Esophagus muscularis mucosa (tissue), 4 donors: ENCODE measurements around the gene SMIM13. TPM values are rescaled to one million over a fixed set of nuclear protein-coding genes. Genes with fewer than 3 reads are reported as not detected.

Experiments used
- DNase-seq: peaks from one replicate; pipeline ENCODE4 v3.0.0-alpha.2; 2017; ENCODE audit errors: extremely low spot score
- H3K27ac ChIP-seq, 4 donors: fragments of 200-600 bp; sonication (generic); replicated peaks in 1 of 4; 1 replicate in 3 of 4; 2 replicates in 1 of 4; pipeline ENCODE4 v1.5.1; 2016 to 2019; ENCODE audit warnings: mild to moderate bottlenecking in 1 of 4
- H3K27me3 ChIP-seq, 4 donors: fragments of 200-600 bp; sonication (generic); one replicate each; pipeline versions ENCODE4 v1.5.1 to v1.6.0; 2016 to 2019
- H3K36me3 ChIP-seq, 4 donors: fragments of 200-600 bp; sonication (generic); one replicate each; pipeline ENCODE4 v1.5.1; 2016 to 2019
- H3K4me1 ChIP-seq, 4 donors: fragments of 200-600 bp; sonication (generic); one replicate each; pipeline ENCODE4 v1.5.1; 2016 to 2019
- H3K4me3 ChIP-seq, 4 donors: fragments of 200-600 bp; sonication (generic); 1 replicate in 2 of 4; 2 replicates in 2 of 4; pipeline ENCODE4 v1.5.1; 2016 to 2019; ENCODE audit warnings: mild to moderate bottlenecking in 4 of 4, moderate library complexity in 1 of 4
- H3K9me3 ChIP-seq, 4 donors: fragments of 200-600 bp; sonication (generic); 1 replicate in 3 of 4; 2 replicates in 1 of 4; pipeline ENCODE4 v1.5.1; 2016 to 2019
- CTCF ChIP-seq, 3 experiments: fragments of 200-600 bp in 2 of 3; fragments of 450-650 bp in 1 of 3; sonication (generic) in 2 of 3; IDR thresholded peaks; one replicate each; pipeline ENCODE4 v1.5.1; 2017 to 2019; ENCODE audit warnings: antibody characterized with exemption in 3 of 3, mild to moderate bottlenecking in 2 of 3, moderate library complexity in 1 of 3
- EP300 ChIP-seq: sonication (generic); formaldehyde crosslinking; IDR thresholded peaks from one replicate; pipeline ENCODE4 v1.6.1; 2017; ENCODE audit warnings: antibody characterized with exemption
- POLR2A ChIP-seq: fragments of 450-650 bp; IDR thresholded peaks from one replicate; pipeline ENCODE4 v1.6.1; 2017; ENCODE audit warnings: antibody characterized with exemption, moderate library complexity, mild to moderate bottlenecking, low read depth
- POLR2AphosphoS5 ChIP-seq, 2 donors: sonication (generic); formaldehyde crosslinking; IDR thresholded peaks; one replicate each; pipeline ENCODE4 v1.6.1; 2017; ENCODE audit warnings: antibody characterized with exemption in 2 of 2
- WGBS: methylation state at CpG from one replicate; pipeline ENCODE4 v1.1.5; 2018; 5-methylcytosine and 5-hydroxymethylcytosine counted together
- intact Hi-C: fragments of 100-400 bp; cut with DNase I; formaldehyde crosslinking; loops from one replicate; pipeline ENCODE4 v1.15.1; 2023
- total RNA-seq, 4 donors: library from RNA; depleted of rRNA; stranded (reverse); fragments of >200 nt; gene quantifications; one replicate each; pipeline versions ENCODE4 v1.1.0 to v1.2.1, GENCODE V29; 2016

Gene SMIM13
- total RNA-seq = 10 to 100 TPM in 3 of 4 donors, 1 to 10 TPM in 1; 9.3 to 15.2 (median 12.0) TPM

- peak; percentile 99 for DNase-seq
- peak; percentile 90 for TF ChIP-seq POLR2AphosphoS5 (IDR thresholded peaks at IDR 0.05)
- TF ChIP-seq CTCF (IDR thresholded peaks at IDR 0.05) = peak; percentile 49 to 61 (median 53)
- TF ChIP-seq EP300 = no peak
- WGBS = 0% methylated on average over 9 of the region's 90 CpGs
- H3K27me3 ChIP-seq = no peaks in the 10 kb centered on the region
- H3K4me1 ChIP-seq = peaks cover 17 to 29% (median 26%) of the 10 kb centered on the region in 4 donors
- H3K4me3 ChIP-seq = peak within 1 kb of the TSS; percentile 90 to 100 (median 98)
- H3K36me3 ChIP-seq = peaks cover 0 to 7% (median 0%) of the 10 kb centered on the region in 4 donors
- intact Hi-C loops = no loop called here
- H3K27ac ChIP-seq = peak within 1 kb of the TSS; percentile 97 to 100 (median 99)
- H3K9me3 ChIP-seq = no peaks in the 10 kb centered on the region
Measured at GRCh38 chr6:11093626-11094410, at the start of gene SMIM13. Gene SMIM13 (plus strand): TSS chr6:11093834. CDS start chr6:11094314, 480 bp downstream.

GRCh38 chr6:11043961-11044711 lies 49.5 kb upstream of the SMIM13 start, which contains the start of gene ELOVL2:
Gene ELOVL2 (minus strand): TSS chr6:11044305. CDS start chr6:11044230, 75 bp downstream.
- H3K4me3 ChIP-seq = peak within 1 kb of the TSS; percentile 56 to 67 (median 63)
- no peaks in the 10 kb centered on the region for H3K36me3 ChIP-seq
- H3K4me1 ChIP-seq = peaks cover 3 to 16% (median 14%) of the 10 kb centered on the region in 4 donors
- no peak for TF ChIP-seq EP300
- no peak for TF ChIP-seq POLR2A
- no peak for TF ChIP-seq POLR2AphosphoS5 (IDR thresholded peaks at IDR 0.05)
- TF ChIP-seq CTCF (IDR thresholded peaks at IDR 0.05) = peak in 2 of 3 experiments; percentile 24 to 41
- H3K27ac ChIP-seq = no peak within 1 kb of the TSS
- intact Hi-C loops = no loop called here
- H3K9me3 ChIP-seq = peaks cover 0 to 5% (median 2%) of the 10 kb centered on the region in 4 donors
- peaks cover 0 to 77% (median 40%) of the 10 kb centered on the region in 4 donors for H3K27me3 ChIP-seq
- no peak for DNase-seq
- WGBS = 2% methylated on average over 50 of the region's 124 CpGs

GRCh38 chr6:11044712-11045167 lies 48.9 kb upstream of the SMIM13 start:
- H3K9me3 ChIP-seq = peaks cover 0 to 5% (median 2%) of the 10 kb centered on the region in 4 donors
- 44% methylated on average over 22 of the region's 23 CpGs for WGBS
- H3K36me3 ChIP-seq = no peaks in the 10 kb centered on the region
- H3K4me3 ChIP-seq = peak overlapping the region; percentile 56 to 67 (median 63)
- TF ChIP-seq CTCF (IDR thresholded peaks at IDR 0.05) (no peak), POLR2AphosphoS5 (IDR thresholded peaks at IDR 0.05) (no peak), POLR2A (no peak), EP300 (no peak)
- peaks cover 3 to 16% (median 14%) of the 10 kb centered on the region in 4 donors for H3K4me1 ChIP-seq
- H3K27me3 ChIP-seq = peaks cover 0 to 82% (median 40%) of the 10 kb centered on the region in 4 donors
- intact Hi-C loops = no loop called here
- no peak for DNase-seq
- no peak overlapping the region for H3K27ac ChIP-seq

- intact Hi-C loops = no loop called here
- peaks cover 0 to 46% (median 18%) of the 10 kb centered on the region in 4 donors for H3K27me3 ChIP-seq
Measured at GRCh38 chr6:11050731-11051130, 42.9 kb upstream of the SMIM13 start.

GRCh38 chr6:11053307-11053706 lies 40.3 kb upstream of the SMIM13 start:
- Histone ChIP-seq H3K9me3 (no peaks in the 10 kb centered on the region), H3K27me3 (peaks cover 0 to 20% (median 2%) of the 10 kb centered on the region in 4 donors), H3K36me3 (no peaks in the 10 kb centered on the region), H3K27ac (no peak overlapping the region), H3K4me3 (no peak overlapping the region), H3K4me1 (no peaks in the 10 kb centered on the region)
- 90% methylated on average over 5 of the region's 5 CpGs for WGBS
- intact Hi-C loops = no loop called here
- DNase-seq = no peak
- TF ChIP-seq POLR2AphosphoS5 (IDR thresholded peaks at IDR 0.05) (no peak), EP300 (no peak), CTCF (IDR thresholded peaks at IDR 0.05) (no peak), POLR2A (no peak)

More at GRCh38 chr6:11050731-11051130, 42.9 kb upstream of the SMIM13 start:
- WGBS = 54% methylated on average over 2 of the region's 2 CpGs
- no peak for DNase-seq
- Histone ChIP-seq H3K9me3 (no peaks in the 10 kb centered on the region), H3K36me3 (no peaks in the 10 kb centered on the region), H3K4me1 (no peaks in the 10 kb centered on the region), H3K27ac (no peak overlapping the region), H3K4me3 (no peak overlapping the region)
- TF ChIP-seq EP300 = no peak
